Measurements from ENCODE around the gene MBTPS2. TPM values are rescaled to one million over a fixed set of nuclear protein-coding genes. Genes with fewer than 3 reads are reported as not detected.
A peak's percentile ranks its signal among the peaks of the same experiment; 100 is the strongest.
"Not testable (repeated sequence)": the region's sequence is repeated elsewhere in the genome, so short reads cannot be mapped to it uniquely, and the experiment has no call there.

The MBTPS2 gene
- total and polyA plus RNA-seq, 12 donors: 2.0 to 14.2 (median 12.1) TPM

- no peak for DNase-seq
- Histone ChIP-seq H3K4me3 (no peak overlapping the region), H3K36me3 (peaks cover 0 to 6% (median 0%) of the 10 kb centered on the region in 9 donors), H3K27ac (no peak overlapping the region), H3K9me3 (no peaks in the 10 kb centered on the region), H3K4me1 (peaks cover 0 to 8% (median 0%) of the 10 kb centered on the region in 9 donors), H3K27me3 (no peaks in the 10 kb centered on the region)
- intact Hi-C loops (cut with DNase I): no loop called here
- no peak for TF ChIP-seq CTCF (IDR thresholded peaks at IDR 0.05)
- ATAC-seq: no peak
These were observed 26.0 kb downstream of the MBTPS2 start for GRCh38 chrX:21865436-21865835.

GRCh38 chrX:21870494-21870893 is 31.1 kb downstream of the MBTPS2 start:
- no peak overlapping the region for H3K4me3 ChIP-seq
- peaks cover 0 to 6% (median 0%) of the 10 kb centered on the region in 9 donors for H3K36me3 ChIP-seq
- peak overlapping the region in 4 of 10 donors; percentile 19 to 35 (median 28) for H3K27ac ChIP-seq
- no peak for DNase-seq
- ATAC-seq: peak in 1 of 8 donors; percentile 42
- TF ChIP-seq CTCF (IDR thresholded peaks at IDR 0.05): no peak
- intact Hi-C loops (cut with DNase I): no loop called here
- H3K9me3 ChIP-seq: no peaks in the 10 kb centered on the region
- H3K4me1 ChIP-seq: peaks cover 0 to 11% (median 0%) of the 10 kb centered on the region in 9 donors
- WGBS, 2 donors: 31 to 46% methylated on average over 1 of the region's 1 CpG
- no peaks in the 10 kb centered on the region for H3K27me3 ChIP-seq

GRCh38 chrX:21873063-21873775 is 33.8 kb downstream of the MBTPS2 start:
- Histone ChIP-seq H3K36me3 (peaks cover 0 to 10% (median 0%) of the 10 kb centered on the region in 9 donors), H3K4me1 (peaks cover 0 to 7% (median 0%) of the 10 kb centered on the region in 9 donors), H3K9me3 (no peaks in the 10 kb centered on the region), H3K27ac (no peak overlapping the region), H3K27me3 (peaks cover 0 to 9% (median 0%) of the 10 kb centered on the region in 7 donors), H3K4me3 (no peak overlapping the region)
- no peak for ATAC-seq
- WGBS, 2 donors: 64 to 70% methylated on average over 4 of the region's 4 CpGs
- intact Hi-C loops (cut with DNase I): no loop called here
- TF ChIP-seq CTCF (IDR thresholded peaks at IDR 0.05): no peak
- DNase-seq: no peak

- H3K9me3 ChIP-seq; H3K4me3 ChIP-seq; H3K27ac ChIP-seq; ATAC-seq; DNase-seq; intact Hi-C loops (cut with DNase I); H3K4me1 ChIP-seq: not testable (repeated sequence)
- 76 to 77% methylated on average over 3 of the region's 3 CpGs for WGBS, 2 donors
- H3K27me3 ChIP-seq: peaks cover 0 to 11% (median 0%) of the 10 kb centered on the region in 7 donors
- H3K36me3 ChIP-seq: peaks cover 0 to 18% (median 0%) of the 10 kb centered on the region in 9 donors
These were observed 34.8 kb downstream of the MBTPS2 start for GRCh38 chrX:21874182-21874581.

GRCh38 chrX:21875013-21875412 is 35.6 kb downstream of the MBTPS2 start:
- H3K4me3 ChIP-seq: no peak overlapping the region
- no peak overlapping the region for H3K27ac ChIP-seq
- peaks cover 0 to 11% (median 0%) of the 10 kb centered on the region in 7 donors for H3K27me3 ChIP-seq
- H3K36me3 ChIP-seq: peaks cover 0 to 18% (median 0%) of the 10 kb centered on the region in 9 donors
- no peak for TF ChIP-seq CTCF (IDR thresholded peaks at IDR 0.05)
- ATAC-seq (no peak), DNase-seq (no peak)
- 73 to 74% methylated on average over 1 of the region's 1 CpG for WGBS, 2 donors
- H3K4me1 ChIP-seq: peaks cover 0 to 7% (median 0%) of the 10 kb centered on the region in 9 donors
- H3K9me3 ChIP-seq: no peaks in the 10 kb centered on the region
- intact Hi-C loops (cut with DNase I): no loop called here
